Activated naive CD8-positive, alpha-beta T cell treated with anti-CD3 and anti-CD28 coated beads for 36 hours (primary cell): ENCODE data around the gene PIP5K1A. TPM values are rescaled to one million over a fixed set of nuclear protein-coding genes. Genes with fewer than 3 reads are reported as not detected.
A peak's percentile ranks its signal among the peaks of the same experiment; 100 is the strongest.

ENCODE experiments used
- DNase-seq: peaks from one replicate; pipeline ENCODE4 v3.0.0; 2021
- H3K27ac Mint-ChIP-seq: one replicate; pipeline ENCODE4 v1.8.0; 2022; ENCODE audit warnings: mild to moderate bottlenecking, moderate library complexity, mixed read lengths
- H3K27me3 Mint-ChIP-seq: one replicate; pipeline ENCODE4 v1.8.0; 2022; ENCODE audit warnings: mild to moderate bottlenecking, mixed read lengths
- H3K36me3 Mint-ChIP-seq: one replicate; pipeline ENCODE4 v1.8.0; 2021; ENCODE audit warnings: mild to moderate bottlenecking, mixed read lengths
- H3K4me1 Mint-ChIP-seq: one replicate; pipeline ENCODE4 v1.8.0; 2021; ENCODE audit warnings: mixed read lengths
- H3K4me3 Mint-ChIP-seq: one replicate; pipeline ENCODE4 v1.8.0; 2022; ENCODE audit warnings: mild to moderate bottlenecking, moderate library complexity, mixed read lengths
- H3K9me3 Mint-ChIP-seq: one replicate; pipeline ENCODE4 v1.8.0; 2022; ENCODE audit warnings: mixed read lengths
- total RNA-seq, 2 experiments: library from RNA; stranded (reverse); gene quantifications; one replicate each; pipeline ENCODE4 v1.2.3, GENCODE V29; 2021

The PIP5K1A gene
- total RNA-seq, 2 experiments from 2014 or later = 70.0 to 72.3 TPM

- Mint-ChIP-seq H3K36me3 (peaks cover 18% of the 10 kb centered on the region), H3K27me3 (no peaks in the 10 kb centered on the region), H3K4me3 (no peak overlapping the region), H3K27ac (no peak overlapping the region), H3K9me3 (no peaks in the 10 kb centered on the region), H3K4me1 (peaks cover 19% of the 10 kb centered on the region)
- DNase-seq = no peak
Measured at GRCh38 chr1:151210830-151211229, 12.5 kb downstream of the PIP5K1A start.

- Mint-ChIP-seq H3K27me3 (no peaks in the 10 kb centered on the region), H3K27ac (peak overlapping the region; percentile 76), H3K36me3 (peaks cover 17% of the 10 kb centered on the region), H3K4me3 (no peak overlapping the region), H3K9me3 (no peaks in the 10 kb centered on the region), H3K4me1 (peaks cover 21% of the 10 kb centered on the region)
- DNase-seq = no peak
Measured at GRCh38 chr1:151211972-151212705, 13.8 kb downstream of the PIP5K1A start.

GRCh38 chr1:151213560-151213959 lies 15.2 kb downstream of the PIP5K1A start:
- no peak overlapping the region for H3K27ac Mint-ChIP-seq
- H3K27me3 Mint-ChIP-seq = no peaks in the 10 kb centered on the region
- no peak overlapping the region for H3K4me3 Mint-ChIP-seq
- no peaks in the 10 kb centered on the region for H3K9me3 Mint-ChIP-seq
- peaks cover 20% of the 10 kb centered on the region for H3K36me3 Mint-ChIP-seq
- no peak for DNase-seq
- peaks cover 22% of the 10 kb centered on the region for H3K4me1 Mint-ChIP-seq

- Mint-ChIP-seq H3K4me3 (no peak overlapping the region), H3K9me3 (no peaks in the 10 kb centered on the region), H3K36me3 (peaks cover 7% of the 10 kb centered on the region), H3K4me1 (peaks cover 3% of the 10 kb centered on the region), H3K27me3 (no peaks in the 10 kb centered on the region), H3K27ac (no peak overlapping the region)
- no peak for DNase-seq
Measured at GRCh38 chr1:151221616-151222015, 23.3 kb downstream of the PIP5K1A start.

GRCh38 chr1:151222130-151222529 lies 23.8 kb downstream of the PIP5K1A start:
- no peak for DNase-seq
- no peaks in the 10 kb centered on the region for H3K27me3 Mint-ChIP-seq
- no peak overlapping the region for H3K4me3 Mint-ChIP-seq
- H3K27ac Mint-ChIP-seq = no peak overlapping the region
- H3K4me1 Mint-ChIP-seq = peaks cover 1% of the 10 kb centered on the region
- H3K9me3 Mint-ChIP-seq = no peaks in the 10 kb centered on the region
- H3K36me3 Mint-ChIP-seq = peaks cover 7% of the 10 kb centered on the region

GRCh38 chr1:151235235-151235634 lies 36.9 kb downstream of the PIP5K1A start:
- H3K27ac Mint-ChIP-seq = no peak overlapping the region
- H3K4me3 Mint-ChIP-seq = no peak overlapping the region
- peaks cover 24% of the 10 kb centered on the region for H3K36me3 Mint-ChIP-seq
- H3K27me3 Mint-ChIP-seq = no peaks in the 10 kb centered on the region
- H3K4me1 Mint-ChIP-seq = peaks cover 5% of the 10 kb centered on the region
- DNase-seq = no peak
- H3K9me3 Mint-ChIP-seq = no peaks in the 10 kb centered on the region

- H3K36me3 Mint-ChIP-seq = peaks cover 19% of the 10 kb centered on the region
Measured at GRCh38 chr1:151237678-151238466, 39.5 kb downstream of the PIP5K1A start.

GRCh38 chr1:151238467-151238739 lies 40.1 kb downstream of the PIP5K1A start:
- H3K27ac Mint-ChIP-seq = no peak overlapping the region
- no peak for DNase-seq
- peaks cover 5% of the 10 kb centered on the region for H3K4me1 Mint-ChIP-seq
- H3K27me3 Mint-ChIP-seq = no peaks in the 10 kb centered on the region
- H3K9me3 Mint-ChIP-seq = no peaks in the 10 kb centered on the region
- H3K4me3 Mint-ChIP-seq = no peak overlapping the region
- H3K36me3 Mint-ChIP-seq = peaks cover 19% of the 10 kb centered on the region

More at GRCh38 chr1:151237678-151238466, 39.5 kb downstream of the PIP5K1A start:
- Mint-ChIP-seq H3K27ac (peak overlapping the region; percentile 18), H3K27me3 (no peaks in the 10 kb centered on the region), H3K9me3 (no peaks in the 10 kb centered on the region), H3K4me3 (no peak overlapping the region), H3K4me1 (peaks cover 5% of the 10 kb centered on the region)
- no peak for DNase-seq

GRCh38 chr1:151242442-151242841 lies 44.1 kb downstream of the PIP5K1A start:
- H3K4me1 Mint-ChIP-seq = peaks cover 2% of the 10 kb centered on the region
- no peak overlapping the region for H3K4me3 Mint-ChIP-seq
- no peak for DNase-seq
- H3K9me3 Mint-ChIP-seq = no peaks in the 10 kb centered on the region
- peaks cover 28% of the 10 kb centered on the region for H3K36me3 Mint-ChIP-seq
- H3K27me3 Mint-ChIP-seq = no peaks in the 10 kb centered on the region
- peak overlapping the region; percentile 34 for H3K27ac Mint-ChIP-seq

GRCh38 chr1:151243683-151244216 lies 45.4 kb downstream of the PIP5K1A start:
- Mint-ChIP-seq H3K27me3 (no peaks in the 10 kb centered on the region), H3K4me1 (no peaks in the 10 kb centered on the region), H3K4me3 (no peak overlapping the region), H3K27ac (peak overlapping the region; percentile 54), H3K9me3 (no peaks in the 10 kb centered on the region), H3K36me3 (peaks cover 31% of the 10 kb centered on the region)
- DNase-seq = no peak

GRCh38 chr1:151246786-151247185 lies 48.4 kb downstream of the PIP5K1A start:
- Mint-ChIP-seq H3K27me3 (no peaks in the 10 kb centered on the region), H3K4me3 (no peak overlapping the region), H3K4me1 (peaks cover 2% of the 10 kb centered on the region), H3K27ac (no peak overlapping the region), H3K9me3 (no peaks in the 10 kb centered on the region), H3K36me3 (peaks cover 32% of the 10 kb centered on the region)
- DNase-seq = no peak

- DNase-seq = peak; percentile 37
- no peak overlapping the region for H3K27ac Mint-ChIP-seq
- no peaks in the 10 kb centered on the region for H3K9me3 Mint-ChIP-seq
- H3K4me1 Mint-ChIP-seq = peaks cover 14% of the 10 kb centered on the region
- H3K4me3 Mint-ChIP-seq = no peak overlapping the region
- peaks cover 16% of the 10 kb centered on the region for H3K36me3 Mint-ChIP-seq
- H3K27me3 Mint-ChIP-seq = no peaks in the 10 kb centered on the region
Measured at GRCh38 chr1:151251656-151252470, 53.5 kb downstream of the PIP5K1A start.

GRCh38 chr1:151254217-151255213 lies 56.2 kb downstream of the PIP5K1A start, which contains the start of gene PSMD4:
TSS of gene PSMD4 (plus strand) at chr1:151254734. CDS start at chr1:151254783, 49 bp downstream.
- Mint-ChIP-seq H3K27me3 (no peaks in the 10 kb centered on the region), H3K36me3 (peaks cover 10% of the 10 kb centered on the region), H3K4me3 (peak within 1 kb of the TSS; percentile 95), H3K27ac (peak within 1 kb of the TSS; percentile 91), H3K9me3 (no peaks in the 10 kb centered on the region), H3K4me1 (peaks cover 21% of the 10 kb centered on the region)
- DNase-seq = peak; percentile 92

- Mint-ChIP-seq H3K36me3 (peaks cover 9% of the 10 kb centered on the region), H3K27me3 (no peaks in the 10 kb centered on the region), H3K4me1 (peaks cover 21% of the 10 kb centered on the region), H3K9me3 (no peaks in the 10 kb centered on the region), H3K4me3 (peak overlapping the region; percentile 95), H3K27ac (peak overlapping the region; percentile 91)
- no peak for DNase-seq
Measured at GRCh38 chr1:151255381-151255780, 57.0 kb downstream of the PIP5K1A start.
